Fibroblast of mammary gland (primary cell): Measurements from ENCODE around the gene ZNF2.

Source experiments
- DNase-seq: peaks from one replicate; pipeline ENCODE4 v3.0.0-alpha.2; 2010; ENCODE audit warnings: low read depth
- H3K4me3 ChIP-seq: 2 replicates; pipeline ENCODE4 v1.5.1; 2011; ENCODE audit warnings: low read depth, mild to moderate bottlenecking, low read length, moderate library complexity; ENCODE audit not compliant: control insufficient read depth
- TF ChIP-seq, protein P1 (sequence below): conservative IDR thresholded peaks from 2 replicates; pipeline ENCODE4 v1.5.1; 2011; ENCODE audit warnings: low read depth, low read length, inconsistent platforms; ENCODE audit not compliant: control insufficient read depth, insufficient read depth

Gene ZNF2

DNA sequence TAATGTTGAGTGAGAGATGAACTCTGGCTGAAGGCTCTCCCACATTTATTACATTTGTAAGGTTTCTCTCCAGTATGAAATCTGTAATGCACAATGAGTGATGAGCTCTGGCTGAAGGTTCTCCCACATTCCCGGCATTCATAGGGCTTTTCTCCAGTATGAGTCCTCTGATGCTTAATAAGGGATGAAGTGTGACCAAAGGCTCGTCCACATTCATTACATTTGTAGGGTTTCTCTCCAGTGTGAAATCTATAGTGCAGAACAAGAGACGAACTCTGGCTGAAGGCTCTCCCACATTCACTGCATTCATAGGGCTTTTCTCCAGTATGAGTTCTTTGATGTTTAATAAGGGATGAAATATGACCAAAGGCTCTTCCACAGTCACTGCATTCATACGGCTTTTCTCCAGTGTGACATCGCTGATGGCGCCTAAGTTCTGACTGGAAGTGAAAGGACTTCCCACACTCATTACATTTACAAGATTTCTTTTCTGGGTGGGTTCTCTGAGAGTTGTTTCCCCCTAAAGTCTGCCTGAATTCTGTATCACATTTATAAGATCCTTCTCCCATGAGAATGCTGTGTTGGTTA lies 16.1 kb upstream of the ZNF2 start:
- TF ChIP-seq, protein P1, sequence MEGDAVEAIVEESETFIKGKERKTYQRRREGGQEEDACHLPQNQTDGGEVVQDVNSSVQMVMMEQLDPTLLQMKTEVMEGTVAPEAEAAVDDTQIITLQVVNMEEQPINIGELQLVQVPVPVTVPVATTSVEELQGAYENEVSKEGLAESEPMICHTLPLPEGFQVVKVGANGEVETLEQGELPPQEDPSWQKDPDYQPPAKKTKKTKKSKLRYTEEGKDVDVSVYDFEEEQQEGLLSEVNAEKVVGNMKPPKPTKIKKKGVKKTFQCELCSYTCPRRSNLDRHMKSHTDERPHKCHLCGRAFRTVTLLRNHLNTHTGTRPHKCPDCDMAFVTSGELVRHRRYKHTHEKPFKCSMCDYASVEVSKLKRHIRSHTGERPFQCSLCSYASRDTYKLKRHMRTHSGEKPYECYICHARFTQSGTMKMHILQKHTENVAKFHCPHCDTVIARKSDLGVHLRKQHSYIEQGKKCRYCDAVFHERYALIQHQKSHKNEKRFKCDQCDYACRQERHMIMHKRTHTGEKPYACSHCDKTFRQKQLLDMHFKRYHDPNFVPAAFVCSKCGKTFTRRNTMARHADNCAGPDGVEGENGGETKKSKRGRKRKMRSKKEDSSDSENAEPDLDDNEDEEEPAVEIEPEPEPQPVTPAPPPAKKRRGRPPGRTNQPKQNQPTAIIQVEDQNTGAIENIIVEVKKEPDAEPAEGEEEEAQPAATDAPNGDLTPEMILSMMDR: no peak
- DNase-seq: peak; percentile 11
- no peak overlapping the region for H3K4me3 ChIP-seq

DNA sequence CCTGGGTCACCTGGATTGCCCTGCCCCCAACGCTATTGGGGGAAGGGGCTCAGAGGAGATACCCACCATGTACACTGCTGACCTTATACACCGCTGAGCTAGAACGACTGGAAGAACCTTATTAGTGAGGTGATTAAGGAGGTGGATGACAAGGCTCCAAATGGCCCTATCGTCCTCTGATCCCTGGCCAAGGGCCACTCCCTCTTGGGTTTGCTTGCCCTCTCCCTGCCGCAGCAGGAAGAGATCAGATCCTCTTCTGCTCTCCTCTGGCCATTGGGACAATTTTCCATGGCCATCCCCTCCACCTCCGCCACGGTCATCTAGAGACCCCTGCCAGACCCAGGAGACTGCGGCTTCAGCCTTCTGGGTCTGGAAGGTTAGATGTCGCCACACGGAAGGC lies 7.2 kb upstream of the ZNF2 start:
- peak; percentile 11 for DNase-seq
- TF ChIP-seq, protein P1: no peak
- peak overlapping the region; percentile 70 for H3K4me3 ChIP-seq

DNA sequence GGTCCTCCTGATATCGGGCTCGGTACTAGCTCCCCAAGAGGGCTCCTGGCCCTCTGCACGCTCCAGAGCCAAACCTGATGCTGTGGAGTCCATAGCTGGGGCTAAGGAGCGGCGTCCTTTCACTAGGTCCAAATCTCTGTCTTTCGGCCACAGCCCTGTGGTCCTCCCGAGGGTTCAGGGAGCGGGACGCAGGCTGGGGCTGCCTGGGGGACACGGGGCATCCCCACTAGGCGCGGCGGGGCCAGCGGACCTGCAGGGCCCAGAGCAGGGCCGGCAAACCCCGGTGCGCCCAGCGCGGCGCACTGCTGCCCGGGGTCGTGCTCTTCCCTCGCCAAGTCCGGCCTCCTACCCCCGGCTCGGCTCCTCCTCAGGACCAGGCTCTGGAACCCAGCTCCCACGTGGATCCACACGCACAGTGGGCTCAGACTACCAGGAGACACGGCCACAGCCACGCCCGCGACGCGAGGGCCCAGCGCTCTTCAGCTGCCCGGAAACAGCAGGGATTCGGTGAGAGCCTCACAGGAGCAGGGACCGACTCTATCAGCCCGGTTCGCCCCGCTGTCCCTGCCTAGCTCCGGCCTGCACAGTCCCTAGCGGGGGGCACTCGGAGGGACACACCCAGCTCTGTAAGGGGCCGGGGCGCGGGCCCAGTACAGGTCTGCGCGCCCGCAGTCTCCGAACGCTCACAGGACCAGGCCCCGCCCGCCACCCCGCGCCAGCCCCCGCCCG lies 6.6 kb upstream of the ZNF2 start:
- peak; percentile 29 for DNase-seq
- H3K4me3 ChIP-seq: peak overlapping the region; percentile 70
- TF ChIP-seq, protein P1: no peak

DNA sequence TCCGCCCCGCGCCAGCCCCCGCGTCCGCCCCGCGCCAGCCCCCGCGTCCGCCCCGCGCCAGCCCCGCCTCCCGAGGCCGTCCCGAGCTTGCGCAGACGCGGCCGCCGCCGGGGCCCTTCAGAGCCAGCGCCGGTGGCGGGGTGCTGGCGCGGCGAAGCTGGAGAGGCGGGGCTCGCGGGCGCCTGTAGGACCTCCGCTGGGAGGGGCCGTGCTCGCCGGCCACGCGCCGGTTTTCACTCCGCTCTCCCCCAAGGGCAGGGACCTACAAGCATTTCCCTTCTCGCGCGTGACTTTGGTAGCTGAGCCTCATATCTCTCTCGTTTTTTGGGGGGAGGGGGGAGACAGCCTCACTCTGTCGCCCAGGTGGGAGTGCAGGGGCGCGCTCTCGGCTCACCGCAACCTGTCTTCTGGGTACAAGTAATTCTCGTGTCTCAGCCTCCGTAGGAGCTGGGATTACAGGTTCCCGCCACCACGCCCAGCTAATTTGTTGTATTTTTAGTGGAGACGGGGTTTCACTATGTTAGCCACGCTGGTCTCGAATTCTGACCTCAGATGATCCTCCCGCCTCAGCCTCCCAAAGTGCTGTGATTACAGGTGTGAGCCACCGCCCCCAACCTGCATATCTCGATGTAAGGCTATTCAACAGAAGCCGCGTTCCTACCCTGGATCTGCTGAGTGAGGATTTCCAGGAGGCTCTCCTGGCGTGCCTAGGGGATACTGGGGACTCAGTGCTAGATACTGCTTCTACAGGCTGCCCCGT lies 5.7 kb upstream of the ZNF2 start, which contains the start of gene ZNF514:
Gene ZNF514, minus strand, starts transcription at position 159 of the 760 bp plus-strand sequence. CDS start 6,595 bp downstream, outside the sequence.
- peak; percentile 52 for DNase-seq
- H3K4me3 ChIP-seq: peak within 1 kb of the TSS; percentile 70
- TF ChIP-seq, protein P1: no peak

DNA sequence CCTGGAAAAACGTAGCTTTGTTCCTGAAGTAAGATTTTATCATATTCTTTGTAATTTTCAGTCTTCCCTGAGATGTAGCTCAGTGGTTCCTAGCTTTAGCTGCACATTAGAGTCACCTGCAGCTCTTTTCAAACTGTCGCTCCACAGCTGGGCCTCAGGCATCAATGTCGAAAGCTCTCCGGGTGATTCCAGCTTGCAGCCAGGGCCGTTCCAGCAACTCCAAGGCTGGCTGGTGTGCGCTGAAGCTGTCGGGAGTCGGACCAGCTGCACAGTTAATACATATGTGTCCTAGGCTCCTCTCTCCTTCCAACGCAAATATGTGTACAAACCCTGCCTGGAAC lies 609 bp upstream of the ZNF2 start:
- TF ChIP-seq, protein P1: no peak
- DNase-seq: no peak
- peak overlapping the region; percentile 97 for H3K4me3 ChIP-seq

DNA sequence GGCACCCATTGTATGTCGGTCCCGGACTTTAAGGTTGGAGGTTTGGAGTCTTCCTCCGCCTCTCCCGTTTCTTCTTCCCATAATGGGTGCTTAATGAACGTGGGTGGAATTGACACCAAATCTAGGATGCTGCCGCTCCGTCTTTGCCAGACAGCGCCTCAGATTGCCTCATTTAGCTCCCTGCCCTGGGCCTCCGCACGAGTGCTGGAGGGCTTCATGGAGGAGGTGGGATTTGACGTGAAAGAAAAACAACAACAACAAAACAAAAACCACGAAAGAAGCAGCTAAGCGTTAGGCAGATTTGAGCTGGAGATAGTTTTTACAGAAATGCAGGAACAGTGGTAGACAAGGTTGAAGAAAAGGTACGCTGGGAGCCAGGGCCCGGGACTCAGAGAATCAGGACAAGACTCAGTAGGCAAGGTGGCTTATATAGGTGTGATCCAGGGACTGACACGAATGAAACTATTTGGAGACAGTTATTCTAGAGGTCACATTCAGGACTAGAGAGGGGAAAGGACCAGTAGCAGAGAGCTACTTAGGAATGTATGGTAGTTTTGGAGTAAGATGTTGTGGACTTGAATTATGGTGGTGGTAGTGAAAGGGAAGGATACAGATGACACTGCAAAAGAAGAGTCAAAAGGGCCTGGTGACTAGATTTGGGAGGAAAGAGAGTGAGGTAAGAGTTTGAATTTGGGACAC lies 605 bp downstream of the ZNF2 start:
- H3K4me3 ChIP-seq: peak overlapping the region; percentile 97
- TF ChIP-seq, protein P1: no peak
- no peak for DNase-seq
